ENCODE results near the gene C1QTNF8. TPM values are rescaled to one million over a fixed set of nuclear protein-coding genes. Genes with fewer than 3 reads are reported as not detected.

C1QTNF8 gene
- total RNA-seq, 1 experiment from 2014 or later: not detected

- Histone ChIP-seq H3K27ac (ENCODE audit: insufficient read length, low read depth, low read length) (no peak overlapping the region), H2AK5ac (ENCODE audit: insufficient read length, low read length) (no peak overlapping the region), H2BK20ac (ENCODE audit: low read depth, low read length, poor library complexity, severe bottlenecking) (no peak overlapping the region), H3K14ac (ENCODE audit: insufficient read depth, low read length) (no peak overlapping the region), H2AFZ (ENCODE audit: low read length) (no peak overlapping the region), H3T11ph (ENCODE audit: low read length) (no peak overlapping the region), H4K8ac (replicated peaks; ENCODE audit: insufficient read length, low read depth, low read length) (no peak overlapping the region), H4K91ac (ENCODE audit: insufficient read length, low read depth, low read length) (no peak overlapping the region), H3K79me1 (ENCODE audit: insufficient read depth, low read depth, low read length, poor library complexity, severe bottlenecking) (no peaks in the 10 kb centered on the region), H4K20me1 (ENCODE audit: control insufficient read depth, insufficient read depth, insufficient read length) (no peaks in the 10 kb centered on the region), H3K9ac (ENCODE audit: extremely low read depth, insufficient read length, low read length) (no peak overlapping the region), H3K79me2 (ENCODE audit: insufficient read depth, low read length) (no peaks in the 10 kb centered on the region), H3K4me2 (ENCODE audit: insufficient read depth, insufficient read length, low read length) (no peak overlapping the region), H2BK5ac (ENCODE audit: insufficient read length, low read length) (no peak overlapping the region), H3K18ac (ENCODE audit: insufficient read length, low read depth, low read length) (no peak overlapping the region), H2BK15ac (ENCODE audit: low read depth, low read length) (no peak overlapping the region), H2BK120ac (ENCODE audit: low read depth, low read length, poor library complexity, severe bottlenecking) (no peak overlapping the region), H3K23ac (ENCODE audit: insufficient read length, low read depth, low read length) (no peak overlapping the region), H3K9me3 (ENCODE audit: control insufficient read depth, low read depth, low read length) (no peaks in the 10 kb centered on the region), H3K23me2 (ENCODE audit: insufficient read length, low read depth, low read length, poor library complexity, severe bottlenecking) (peaks cover 4% of the 10 kb centered on the region), H3K27me3 (ENCODE audit: insufficient read depth, low read length) (no peaks in the 10 kb centered on the region), H3K4ac (ENCODE audit: low read depth, low read length) (no peak overlapping the region), H2BK12ac (ENCODE audit: insufficient read length, low read depth, low read length) (no peak overlapping the region), H3K4me1 (ENCODE audit: insufficient read depth, low read length) (no peaks in the 10 kb centered on the region), H4K5ac (ENCODE audit: insufficient read length, low read depth, low read length) (no peak overlapping the region), H3K56ac (ENCODE audit: insufficient read length, low read depth, low read length) (no peak overlapping the region)
- 0 out of 4 replicates have a peak, but pooled peaks cover 0 to 2% of the 10 kb centered on the region in 2 experiments for H3K4me1 Mint-ChIP-seq
- WGBS (ENCODE audit: extremely low coverage, insufficient read length, low lambda C conversion rate): no CpG with 5 or more reads among the region's 11 CpGs
- no peaks in the 10 kb centered on the region for H3K36me3 Mint-ChIP-seq (ENCODE audit: insufficient read depth in 1 of 3, low read depth in 3 of 3)
- no peaks in the 10 kb centered on the region for H3K9me3 Mint-ChIP-seq
- TF ChIP-seq, protein P1, sequence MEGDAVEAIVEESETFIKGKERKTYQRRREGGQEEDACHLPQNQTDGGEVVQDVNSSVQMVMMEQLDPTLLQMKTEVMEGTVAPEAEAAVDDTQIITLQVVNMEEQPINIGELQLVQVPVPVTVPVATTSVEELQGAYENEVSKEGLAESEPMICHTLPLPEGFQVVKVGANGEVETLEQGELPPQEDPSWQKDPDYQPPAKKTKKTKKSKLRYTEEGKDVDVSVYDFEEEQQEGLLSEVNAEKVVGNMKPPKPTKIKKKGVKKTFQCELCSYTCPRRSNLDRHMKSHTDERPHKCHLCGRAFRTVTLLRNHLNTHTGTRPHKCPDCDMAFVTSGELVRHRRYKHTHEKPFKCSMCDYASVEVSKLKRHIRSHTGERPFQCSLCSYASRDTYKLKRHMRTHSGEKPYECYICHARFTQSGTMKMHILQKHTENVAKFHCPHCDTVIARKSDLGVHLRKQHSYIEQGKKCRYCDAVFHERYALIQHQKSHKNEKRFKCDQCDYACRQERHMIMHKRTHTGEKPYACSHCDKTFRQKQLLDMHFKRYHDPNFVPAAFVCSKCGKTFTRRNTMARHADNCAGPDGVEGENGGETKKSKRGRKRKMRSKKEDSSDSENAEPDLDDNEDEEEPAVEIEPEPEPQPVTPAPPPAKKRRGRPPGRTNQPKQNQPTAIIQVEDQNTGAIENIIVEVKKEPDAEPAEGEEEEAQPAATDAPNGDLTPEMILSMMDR (conservative IDR thresholded peaks at IDR 0.05): no peak
- no peak overlapping the region for H3K27ac Mint-ChIP-seq
- no peak for DNase-seq
- H3K4me3 Mint-ChIP-seq: no peak overlapping the region
- H3K27me3 Mint-ChIP-seq (ENCODE audit: low read depth): peaks cover 2% of the 10 kb centered on the region; the same call in 1 of the 2 replicates
These were observed 46.1 kb downstream of the C1QTNF8 start for GRCh38 chr16:1049976-1050247.
